ENCODE measurements around the gene CUEDC1.

The CUEDC1 gene

DNA sequence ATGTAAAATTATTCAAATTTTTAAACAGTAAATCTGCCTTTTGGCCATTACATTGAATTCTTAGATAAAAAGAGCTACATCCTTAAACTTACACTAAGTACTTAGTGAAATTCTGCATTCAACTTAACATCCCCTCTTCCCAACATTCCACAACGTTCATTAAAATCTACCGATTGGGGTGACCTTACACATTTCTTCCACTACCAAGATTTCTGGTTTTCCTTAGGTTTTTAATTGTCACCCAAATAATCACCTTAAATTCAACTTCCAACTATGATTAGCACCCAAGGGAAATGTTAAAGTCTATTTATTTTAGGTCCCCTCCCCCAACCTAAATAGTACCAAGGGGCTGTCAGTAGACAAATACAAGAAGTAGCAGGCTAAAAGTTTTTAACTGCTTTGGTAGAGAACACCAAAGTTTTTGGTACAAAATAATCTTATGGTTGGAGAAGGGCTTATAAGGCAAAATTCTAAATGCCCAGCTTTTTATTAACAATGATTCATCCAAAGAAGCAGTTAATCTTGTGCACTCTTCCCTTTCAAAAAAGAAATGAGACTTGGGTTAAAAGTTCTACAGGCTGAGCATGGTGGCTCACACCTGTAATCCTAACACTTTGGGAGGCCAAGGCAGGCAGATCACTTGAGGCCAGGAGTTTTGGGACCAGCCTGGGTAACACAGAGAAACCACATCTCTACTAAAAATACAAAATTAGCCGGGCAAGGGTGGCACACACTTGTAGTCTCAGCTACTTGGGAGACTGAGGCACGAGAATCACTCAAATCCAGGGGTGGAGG, 47.1 kb upstream of the CUEDC1 start:
- peaks cover 20 to 88% of the 10 kb centered on the region in 2 donors for H3K36me3 ChIP-seq (replicated peaks in 1 of 2; ENCODE audit: control insufficient read depth in 2 of 2, insufficient read depth in 2 of 2, low read length in 2 of 2)
- WGBS, 2 donors (ENCODE audit: extremely low coverage in 2 of 2, insufficient read length in 2 of 2, insufficient replicate concordance in 1 of 2): 100% methylated on average over 2 of the region's 4 CpGs; no CpG with 5 or more reads in 1 of the 2 donors

GRCh38 chr17:58001461-58002124, 46.4 kb upstream of the CUEDC1 start:
- Histone ChIP-seq H2AFZ (ENCODE audit: low read length) (no peak overlapping the region), H4K91ac (ENCODE audit: low read depth, low read length, poor library complexity) (no peak overlapping the region), H3K4me3 (ENCODE audit: low read length in 2 of 2) (no peak overlapping the region), H3K79me1 (ENCODE audit: low read depth, low read length) (no peaks in the 10 kb centered on the region), H2BK12ac (ENCODE audit: low read length) (no peak overlapping the region), H2BK15ac (ENCODE audit: low read length) (no peak overlapping the region), H3K23ac (ENCODE audit: low read depth, low read length, poor library complexity) (no peak overlapping the region), H3K4me2 (ENCODE audit: insufficient read depth, low read length, poor library complexity, severe bottlenecking) (no peak overlapping the region), H2AK5ac (ENCODE audit: low read depth, low read length) (no peak overlapping the region), H3K27me3 (ENCODE audit: control insufficient read depth in 3 of 3, insufficient read depth in 3 of 3, low read depth in 1 of 3, low read length in 3 of 3) (no peaks in the 10 kb centered on the region), H3K18ac (ENCODE audit: low read length) (no peak overlapping the region), H3K14ac (ENCODE audit: low read length) (no peak overlapping the region), H3K27ac (replicated peaks; ENCODE audit: low read length) (no peak overlapping the region), H3K9me3 (replicated peaks in 1 of 2; ENCODE audit: control insufficient read depth in 2 of 2, insufficient read depth in 1 of 2, low read depth in 1 of 2, low read length in 2 of 2) (no peaks in the 10 kb centered on the region), H4K8ac (ENCODE audit: low read depth, low read length) (no peak overlapping the region), H2BK5ac (ENCODE audit: low read length) (no peak overlapping the region), H3K4ac (ENCODE audit: low read length) (no peak overlapping the region), H3K4me1 (ENCODE audit: control insufficient read depth in 2 of 2, insufficient read depth in 1 of 2, low read depth in 1 of 2, low read length in 2 of 2) (peaks cover 5 to 15% of the 10 kb centered on the region in 2 donors), H3K9ac (ENCODE audit: low read depth, low read length, poor library complexity) (no peak overlapping the region), H3K36me3 (replicated peaks in 1 of 2; ENCODE audit: control insufficient read depth in 2 of 2, insufficient read depth in 2 of 2, low read length in 2 of 2) (peaks cover 20 to 95% of the 10 kb centered on the region in 2 donors), H2BK120ac (ENCODE audit: low read depth, low read length) (no peak overlapping the region)
- no CpG with 5 or more reads among the region's 1 CpG for WGBS, 2 donors (ENCODE audit: extremely low coverage in 2 of 2, insufficient read length in 2 of 2, insufficient replicate concordance in 1 of 2)
- no peak for DNase-seq (ENCODE audit: low spot score)

More for the DNA sequence above, 47.1 kb upstream of the CUEDC1 start:
- Histone ChIP-seq H3K27me3 (ENCODE audit: control insufficient read depth in 3 of 3, insufficient read depth in 3 of 3, low read depth in 1 of 3, low read length in 3 of 3) (no peaks in the 10 kb centered on the region), H2BK12ac (ENCODE audit: low read length) (no peak overlapping the region), H2AK5ac (ENCODE audit: low read depth, low read length) (no peak overlapping the region), H3K18ac (ENCODE audit: low read length) (no peak overlapping the region), H4K8ac (ENCODE audit: low read depth, low read length) (no peak overlapping the region), H3K4me3 (ENCODE audit: low read length in 2 of 2) (no peak overlapping the region), H3K79me1 (ENCODE audit: low read depth, low read length) (no peaks in the 10 kb centered on the region), H2AFZ (ENCODE audit: low read length) (no peak overlapping the region), H3K27ac (replicated peaks; ENCODE audit: low read length) (no peak overlapping the region), H4K91ac (ENCODE audit: low read depth, low read length, poor library complexity) (no peak overlapping the region), H3K9ac (ENCODE audit: low read depth, low read length, poor library complexity) (no peak overlapping the region), H2BK120ac (ENCODE audit: low read depth, low read length) (no peak overlapping the region), H3K23ac (ENCODE audit: low read depth, low read length, poor library complexity) (no peak overlapping the region), H2BK5ac (ENCODE audit: low read length) (no peak overlapping the region), H3K14ac (ENCODE audit: low read length) (no peak overlapping the region), H3K4me1 (ENCODE audit: control insufficient read depth in 2 of 2, insufficient read depth in 1 of 2, low read depth in 1 of 2, low read length in 2 of 2) (peaks cover 5 to 15% of the 10 kb centered on the region in 2 donors), H3K9me3 (replicated peaks in 1 of 2; ENCODE audit: control insufficient read depth in 2 of 2, insufficient read depth in 1 of 2, low read depth in 1 of 2, low read length in 2 of 2) (no peaks in the 10 kb centered on the region), H3K4ac (ENCODE audit: low read length) (no peak overlapping the region), H3K4me2 (ENCODE audit: insufficient read depth, low read length, poor library complexity, severe bottlenecking) (no peak overlapping the region), H2BK15ac (ENCODE audit: low read length) (no peak overlapping the region)
- no peak for DNase-seq (ENCODE audit: low spot score)

DNA sequence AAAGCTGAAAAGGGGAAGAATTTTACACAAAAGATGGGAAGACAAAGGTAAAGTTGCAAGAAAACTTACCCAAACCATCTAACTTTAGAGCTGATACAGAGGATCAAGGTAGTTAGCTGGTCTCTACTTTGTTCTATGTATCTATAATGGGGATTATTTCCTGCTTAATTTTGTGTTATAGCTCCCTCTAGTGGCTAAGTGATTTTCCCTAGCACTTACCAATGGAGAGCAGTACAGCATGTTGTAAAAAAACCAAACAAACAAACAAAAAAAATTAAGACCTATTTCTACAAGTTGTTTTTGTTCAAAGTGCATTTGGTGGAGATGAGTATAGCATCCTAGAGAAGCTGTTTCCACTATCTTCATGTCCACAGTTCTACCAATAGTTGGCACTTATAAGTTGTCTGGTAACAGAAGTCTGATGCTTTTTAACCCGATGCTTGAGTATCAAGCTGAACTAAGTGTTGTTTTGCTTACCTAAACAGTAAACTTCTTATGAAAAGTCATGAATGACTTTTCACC, 44.3 kb upstream of the CUEDC1 start:
- no peak overlapping the region for H4K8ac ChIP-seq (ENCODE audit: low read depth, low read length)
- H3K9ac ChIP-seq (ENCODE audit: low read depth, low read length, poor library complexity): no peak overlapping the region
- H3K18ac ChIP-seq (ENCODE audit: low read length): no peak overlapping the region
- H2BK5ac ChIP-seq (ENCODE audit: low read length): no peak overlapping the region
- no peak overlapping the region for H3K14ac ChIP-seq (ENCODE audit: low read length)
- peaks cover 1 to 20% of the 10 kb centered on the region in 2 donors for H3K4me1 ChIP-seq (ENCODE audit: control insufficient read depth in 2 of 2, insufficient read depth in 1 of 2, low read depth in 1 of 2, low read length in 2 of 2)
- no peak overlapping the region for H4K91ac ChIP-seq (ENCODE audit: low read depth, low read length, poor library complexity)
- H3K27ac ChIP-seq (replicated peaks; ENCODE audit: low read length): no peak overlapping the region
- H3K4me3 ChIP-seq (ENCODE audit: low read length in 2 of 2): no peak overlapping the region
- H3K9me3 ChIP-seq (replicated peaks in 1 of 2; ENCODE audit: control insufficient read depth in 2 of 2, insufficient read depth in 1 of 2, low read depth in 1 of 2, low read length in 2 of 2): no peaks in the 10 kb centered on the region
- H3K79me1 ChIP-seq (ENCODE audit: low read depth, low read length): no peaks in the 10 kb centered on the region
- peak; percentile 73 for DNase-seq (ENCODE audit: low spot score)
- H2BK120ac ChIP-seq (ENCODE audit: low read depth, low read length): no peak overlapping the region
- H2AFZ ChIP-seq (ENCODE audit: low read length): no peak overlapping the region
- no peak overlapping the region for H2BK15ac ChIP-seq (ENCODE audit: low read length)
- no CpG with 5 or more reads among the region's 1 CpG for WGBS, 2 donors (ENCODE audit: extremely low coverage in 2 of 2, insufficient read length in 2 of 2, insufficient replicate concordance in 1 of 2)
- H3K27me3 ChIP-seq (ENCODE audit: control insufficient read depth in 3 of 3, insufficient read depth in 3 of 3, low read depth in 1 of 3, low read length in 3 of 3): no peaks in the 10 kb centered on the region
- no peak overlapping the region for H2AK5ac ChIP-seq (ENCODE audit: low read depth, low read length)
- no peak overlapping the region for H3K4ac ChIP-seq (ENCODE audit: low read length)
- H2BK12ac ChIP-seq (ENCODE audit: low read length): no peak overlapping the region
- H3K4me2 ChIP-seq (ENCODE audit: insufficient read depth, low read length, poor library complexity, severe bottlenecking): no peak overlapping the region
- H3K23ac ChIP-seq (ENCODE audit: low read depth, low read length, poor library complexity): no peak overlapping the region
- H3K36me3 ChIP-seq (replicated peaks in 1 of 2; ENCODE audit: control insufficient read depth in 2 of 2, insufficient read depth in 2 of 2, low read length in 2 of 2): peaks cover 11 to 82% of the 10 kb centered on the region in 2 donors

DNA sequence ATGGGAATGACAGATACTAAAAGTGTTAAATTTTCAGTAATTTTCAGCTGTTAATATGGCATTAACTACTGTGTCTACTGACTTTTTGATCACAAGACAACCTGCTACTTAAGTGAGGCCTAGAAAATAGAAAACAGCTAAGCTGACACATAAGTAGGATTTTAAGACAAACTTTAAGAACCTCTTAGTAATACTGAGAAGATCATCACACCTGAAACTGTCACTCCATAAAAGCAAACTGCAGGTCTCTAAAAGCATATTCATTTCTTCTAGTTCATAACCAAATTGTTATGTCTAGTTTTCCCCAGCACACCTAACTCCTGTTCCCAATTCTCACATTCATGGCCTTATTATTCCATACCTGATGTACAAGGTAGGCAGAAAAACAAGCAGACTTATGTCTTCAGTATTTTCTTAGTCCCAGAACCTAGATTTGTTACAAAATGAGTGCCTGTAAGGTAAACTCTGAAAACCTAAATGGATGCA, 43.8 kb upstream of the CUEDC1 start:
- no peak overlapping the region for H3K23ac ChIP-seq (ENCODE audit: low read depth, low read length, poor library complexity)
- H3K36me3 ChIP-seq (replicated peaks in 1 of 2; ENCODE audit: control insufficient read depth in 2 of 2, insufficient read depth in 2 of 2, low read length in 2 of 2): peaks cover 9 to 77% of the 10 kb centered on the region in 2 donors
- H3K4me1 ChIP-seq (ENCODE audit: control insufficient read depth in 2 of 2, insufficient read depth in 1 of 2, low read depth in 1 of 2, low read length in 2 of 2): peaks cover 5 to 22% of the 10 kb centered on the region in 2 donors
- H3K27me3 ChIP-seq (ENCODE audit: control insufficient read depth in 3 of 3, insufficient read depth in 3 of 3, low read depth in 1 of 3, low read length in 3 of 3): no peaks in the 10 kb centered on the region
- no peak overlapping the region for H3K18ac ChIP-seq (ENCODE audit: low read length)
- no peak overlapping the region for H2BK12ac ChIP-seq (ENCODE audit: low read length)
- no peak overlapping the region for H3K4me3 ChIP-seq (ENCODE audit: low read length in 2 of 2)
- no peak overlapping the region for H2BK120ac ChIP-seq (ENCODE audit: low read depth, low read length)
- H3K27ac ChIP-seq (replicated peaks; ENCODE audit: low read length): no peak overlapping the region
- DNase-seq (ENCODE audit: low spot score): no peak
- H3K9me3 ChIP-seq (replicated peaks in 1 of 2; ENCODE audit: control insufficient read depth in 2 of 2, insufficient read depth in 1 of 2, low read depth in 1 of 2, low read length in 2 of 2): no peaks in the 10 kb centered on the region
- H3K4me2 ChIP-seq (ENCODE audit: insufficient read depth, low read length, poor library complexity, severe bottlenecking): no peak overlapping the region
- no peak overlapping the region for H4K91ac ChIP-seq (ENCODE audit: low read depth, low read length, poor library complexity)
- no peak overlapping the region for H2AK5ac ChIP-seq (ENCODE audit: low read depth, low read length)
- no peak overlapping the region for H3K4ac ChIP-seq (ENCODE audit: low read length)
- H3K14ac ChIP-seq (ENCODE audit: low read length): no peak overlapping the region
- no peaks in the 10 kb centered on the region for H3K79me1 ChIP-seq (ENCODE audit: low read depth, low read length)
- H2BK5ac ChIP-seq (ENCODE audit: low read length): no peak overlapping the region
- H4K8ac ChIP-seq (ENCODE audit: low read depth, low read length): no peak overlapping the region
- no peak overlapping the region for H2BK15ac ChIP-seq (ENCODE audit: low read length)
- H2AFZ ChIP-seq (ENCODE audit: low read length): no peak overlapping the region
- no peak overlapping the region for H3K9ac ChIP-seq (ENCODE audit: low read depth, low read length, poor library complexity)
